ENCODE results near the gene ASCL3. TPM values are rescaled to one million over a fixed set of nuclear protein-coding genes. Genes with fewer than 3 reads are reported as not detected.
"Not testable (repeated sequence)": the region's sequence is repeated elsewhere in the genome, so short reads cannot be mapped to it uniquely, and the experiment has no call there.

ASCL3 gene
- total RNA-seq, 1 donor from 2014 or later: not detected

- ATAC-seq: no peak
Measured at GRCh38 chr11:8908099-8908498, 34.7 kb downstream of the ASCL3 start.

- ATAC-seq: no peak
Measured at GRCh38 chr11:8907116-8907515, 35.7 kb downstream of the ASCL3 start.

GRCh38 chr11:8905528-8906165, 37.2 kb downstream of the ASCL3 start:
- peak; percentile 49 for ATAC-seq

DNA sequence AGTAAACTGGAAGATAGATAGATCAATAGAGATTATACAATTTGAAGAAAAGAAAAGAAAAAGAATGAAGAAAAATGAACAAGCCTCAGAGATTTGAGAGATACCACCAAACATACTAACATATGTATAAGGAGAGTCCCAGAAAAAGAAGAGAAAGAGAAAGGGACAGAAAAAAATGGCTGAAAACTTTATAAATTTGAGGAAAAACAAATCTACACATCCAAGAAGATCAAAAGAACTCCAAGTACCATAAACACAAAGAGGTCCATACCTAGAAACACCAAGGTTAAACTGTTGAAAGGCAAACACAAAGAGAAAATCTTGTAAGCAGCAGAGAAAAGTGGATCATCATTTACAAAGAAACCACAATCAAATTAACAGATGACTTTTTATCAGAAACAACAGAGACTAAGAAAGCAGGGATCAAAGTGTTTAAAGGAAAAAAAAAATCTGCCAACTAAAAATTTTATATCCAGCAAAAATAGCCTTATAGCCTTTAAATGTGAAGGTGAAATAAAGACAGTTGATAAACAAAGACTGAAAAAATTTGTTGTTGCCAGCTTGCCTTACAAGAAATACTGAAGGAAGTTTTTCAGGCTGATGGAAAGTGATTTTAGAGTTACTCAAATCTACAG, 43.6 kb downstream of the ASCL3 start:
- no peak for ATAC-seq

- ATAC-seq: not testable (repeated sequence)
Measured at GRCh38 chr11:8891185-8891584, 51.6 kb downstream of the ASCL3 start.

Other genes with a start within 250 kb of the ASCL3 start
- 23.2 TPM for gene AKIP1, start 31.8 kb downstream of the ASCL3 start, total RNA-seq
- gene C11orf16, start 10.1 kb downstream of the ASCL3 start, total RNA-seq: not detected
- gene TMEM9B, start 21.4 kb upstream of the ASCL3 start, total RNA-seq: 41.8 TPM
- gene NRIP3, start 61.0 kb upstream of the ASCL3 start, total RNA-seq: 0.80 TPM
- 3.0 TPM for gene SCUBE2, start 148.6 kb upstream of the ASCL3 start, total RNA-seq